HAP-1 (cell line): Measurements from ENCODE around the gene MS4A6E.

Experiments
- DNase-seq, 2 experiments: peaks; one replicate each; pipeline ENCODE4 v3.0.0-alpha.2; 2016 to 2020; ENCODE audit warnings: low spot score in 2 of 2
- H3K27me3 ChIP-seq: fragments of 250-450 bp; sonication (Bioruptor Pico); 2 replicates; pipeline ENCODE4 v1.5.1; 2020; ENCODE audit warnings: low read depth, mild to moderate bottlenecking, moderate library complexity
- H3K36me3 ChIP-seq: fragments of 250-450 bp; sonication (Bioruptor Pico); replicated peaks from 2 replicates; pipeline ENCODE4 v1.5.1; 2020; ENCODE audit warnings: mild to moderate bottlenecking
- H3K4me1 ChIP-seq: fragments of 250-450 bp; sonication (Bioruptor Pico); 2 replicates; pipeline ENCODE4 v1.5.1; 2020; ENCODE audit warnings: mild to moderate bottlenecking
- H3K4me3 ChIP-seq: fragments of 250-450 bp; sonication (Bioruptor Pico); 2 replicates; pipeline ENCODE4 v1.5.1; 2020; ENCODE audit warnings: mild to moderate bottlenecking, moderate library complexity
- H3K9me3 ChIP-seq: fragments of 250-450 bp; sonication (Bioruptor Pico); 2 replicates; pipeline ENCODE4 v1.5.1; 2020; ENCODE audit warnings: mild to moderate bottlenecking, moderate library complexity
- in situ Hi-C: fragments of 300-500 bp; cut with MboI; formaldehyde crosslinking; loops from 3 replicates; pipeline ENCODE4 v1.14.3; 2020; ENCODE audit warnings: low sequenced_read_pairs, inconsistent platforms, mixed read lengths

MS4A6E gene

GRCh38 chr11:60370811-60371298 is 43.8 kb downstream of the MS4A6E start:
- in situ Hi-C loops: no loop called here
- Histone ChIP-seq H3K36me3 (no peaks in the 10 kb centered on the region), H3K27me3 (no peaks in the 10 kb centered on the region), H3K4me3 (no peak overlapping the region), H3K9me3 (no peaks in the 10 kb centered on the region), H3K4me1 (no peaks in the 10 kb centered on the region; the same call in 1 of the 2 replicates)
- DNase-seq: no peak

- in situ Hi-C loops: no loop called here
- no peak for DNase-seq
- H3K4me3 ChIP-seq: no peak overlapping the region
- no peaks in the 10 kb centered on the region for H3K27me3 ChIP-seq
- no peaks in the 10 kb centered on the region; the same call in 1 of the 2 replicates for H3K4me1 ChIP-seq
- no peaks in the 10 kb centered on the region for H3K36me3 ChIP-seq
- no peaks in the 10 kb centered on the region for H3K9me3 ChIP-seq
Observed at GRCh38 chr11:60371386-60371785, 44.3 kb downstream of the MS4A6E start.

- H3K9me3 ChIP-seq: no peaks in the 10 kb centered on the region
- in situ Hi-C loops: no loop called here
- no peaks in the 10 kb centered on the region for H3K27me3 ChIP-seq
- no peak for DNase-seq
- H3K4me3 ChIP-seq: no peak overlapping the region
- no peaks in the 10 kb centered on the region; the same call in 1 of the 2 replicates for H3K4me1 ChIP-seq
- no peaks in the 10 kb centered on the region for H3K36me3 ChIP-seq
Observed at GRCh38 chr11:60371854-60372253, 44.8 kb downstream of the MS4A6E start.

DNA sequence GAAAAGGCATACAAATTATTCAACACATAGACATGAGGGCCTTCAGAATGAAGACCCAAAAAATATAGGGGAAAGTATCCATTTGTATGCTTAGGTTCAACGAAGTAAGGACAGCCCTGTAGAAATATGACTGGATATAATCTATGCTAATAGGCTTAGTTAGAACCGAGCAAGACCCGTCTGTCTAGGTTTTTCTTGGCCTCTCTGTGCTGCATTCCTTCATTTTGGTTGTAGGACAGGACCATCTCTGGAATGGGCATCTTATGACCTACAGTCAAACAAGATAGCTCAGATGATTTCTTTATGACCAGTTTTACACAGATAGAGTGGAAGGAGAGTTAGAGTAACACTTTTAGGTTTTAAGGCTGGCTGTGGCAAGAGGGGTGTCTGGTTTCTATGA is 45.7 kb downstream of the MS4A6E start:
- in situ Hi-C loops: no loop called here
- Histone ChIP-seq H3K9me3 (no peaks in the 10 kb centered on the region), H3K27me3 (no peaks in the 10 kb centered on the region), H3K36me3 (no peaks in the 10 kb centered on the region), H3K4me3 (no peak overlapping the region), H3K4me1 (no peaks in the 10 kb centered on the region)
- no peak for DNase-seq

- in situ Hi-C loops: no loop called here
- no peak overlapping the region for H3K4me3 ChIP-seq
- no peaks in the 10 kb centered on the region for H3K9me3 ChIP-seq
- no peaks in the 10 kb centered on the region for H3K36me3 ChIP-seq
- no peak for DNase-seq
- H3K27me3 ChIP-seq: no peaks in the 10 kb centered on the region
- H3K4me1 ChIP-seq: no peaks in the 10 kb centered on the region
Observed at GRCh38 chr11:60375316-60375715, 48.3 kb downstream of the MS4A6E start.

GRCh38 chr11:60376601-60377000 is 49.5 kb downstream of the MS4A6E start:
- Histone ChIP-seq H3K4me1 (no peaks in the 10 kb centered on the region), H3K9me3 (no peaks in the 10 kb centered on the region), H3K36me3 (no peaks in the 10 kb centered on the region), H3K27me3 (no peaks in the 10 kb centered on the region), H3K4me3 (no peak overlapping the region)
- in situ Hi-C loops: no loop called here
- no peak for DNase-seq

DNA sequence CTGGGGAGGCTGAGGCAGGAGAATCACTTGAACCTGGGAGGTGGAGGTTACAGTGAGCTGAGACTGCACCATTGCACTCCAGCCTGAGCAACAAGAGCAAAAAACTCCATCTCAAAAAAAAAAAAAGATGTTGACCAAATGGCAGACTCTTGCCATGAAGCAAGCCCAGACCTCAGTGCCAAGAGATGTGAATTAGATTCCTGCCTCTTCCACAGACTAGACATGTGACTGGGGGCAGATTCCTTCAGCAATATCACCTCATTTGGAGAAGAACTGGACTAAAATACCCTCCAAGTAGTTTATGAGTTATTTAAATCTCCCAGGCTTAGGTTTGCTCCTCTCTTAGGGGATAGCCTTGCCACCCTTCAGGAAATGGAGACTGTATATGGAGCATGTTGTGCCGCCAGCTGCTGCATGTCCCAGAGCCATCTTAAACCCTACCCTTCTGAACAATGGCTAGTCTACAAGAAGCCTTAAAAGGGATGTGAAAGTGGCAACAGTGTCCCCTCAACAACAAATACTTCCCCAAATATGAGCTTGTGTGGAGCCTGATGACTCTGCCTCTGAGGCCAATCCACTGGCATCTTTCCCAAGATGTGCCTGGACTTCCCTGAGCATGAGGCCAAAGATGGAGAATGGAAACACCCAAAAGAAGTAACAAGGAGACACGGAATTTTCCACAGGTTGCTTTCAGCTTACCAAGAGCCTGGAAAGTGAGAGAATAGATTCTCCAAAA is 50.5 kb downstream of the MS4A6E start:
- H3K36me3 ChIP-seq: no peaks in the 10 kb centered on the region
- peaks cover 2% of the 10 kb centered on the region; the same call in 1 of the 2 replicates for H3K27me3 ChIP-seq
- H3K4me1 ChIP-seq: no peaks in the 10 kb centered on the region
- in situ Hi-C loops: no loop called here
- no peaks in the 10 kb centered on the region for H3K9me3 ChIP-seq
- H3K4me3 ChIP-seq: no peak overlapping the region
- DNase-seq: no peak

DNA sequence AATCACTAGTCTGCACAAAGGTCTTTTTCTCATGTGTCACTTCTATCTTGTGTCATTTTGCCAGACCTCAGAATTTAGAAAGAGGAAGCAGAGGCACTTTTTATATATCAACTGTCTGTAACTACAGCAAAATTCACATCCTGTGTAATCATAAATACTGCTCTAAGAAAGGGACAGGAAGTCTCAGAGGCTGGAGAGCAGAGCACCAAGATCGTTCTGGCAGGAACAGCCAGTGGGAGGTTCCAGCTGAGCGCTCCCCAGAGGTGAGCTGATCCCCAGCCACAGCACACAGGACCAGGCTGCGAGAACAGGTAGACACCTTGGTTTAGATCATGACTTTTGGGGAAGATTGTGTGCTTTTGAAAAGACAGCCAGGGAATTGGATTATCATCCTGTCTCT is 51.3 kb downstream of the MS4A6E start, which contains the start of gene MS4A7:
Gene MS4A7, plus strand, starts transcription at position 179 of the 400 bp plus-strand sequence. CDS start 4,610 bp downstream, outside the sequence.
- in situ Hi-C loops: no loop called here
- H3K4me3 ChIP-seq: no peak within 1 kb of the TSS
- no peaks in the 10 kb centered on the region for H3K4me1 ChIP-seq
- DNase-seq: no peak
- no peaks in the 10 kb centered on the region for H3K36me3 ChIP-seq
- H3K27me3 ChIP-seq: peaks cover 2% of the 10 kb centered on the region; the same call in 1 of the 2 replicates
- no peaks in the 10 kb centered on the region for H3K9me3 ChIP-seq

GRCh38 chr11:60389279-60389910 is 62.3 kb downstream of the MS4A6E start:
- Histone ChIP-seq H3K36me3 (no peaks in the 10 kb centered on the region), H3K4me1 (no peaks in the 10 kb centered on the region), H3K9me3 (no peaks in the 10 kb centered on the region), H3K4me3 (no peak overlapping the region), H3K27me3 (no peaks in the 10 kb centered on the region)
- DNase-seq: no peak
- in situ Hi-C loops: no loop called here

GRCh38 chr11:60390419-60390818 is 63.4 kb downstream of the MS4A6E start:
- no peaks in the 10 kb centered on the region for H3K36me3 ChIP-seq
- H3K9me3 ChIP-seq: no peaks in the 10 kb centered on the region
- no peak for DNase-seq
- H3K27me3 ChIP-seq: no peaks in the 10 kb centered on the region
- H3K4me1 ChIP-seq: no peaks in the 10 kb centered on the region
- in situ Hi-C loops: no loop called here
- H3K4me3 ChIP-seq: no peak overlapping the region
